HCT116 (cell line): ENCODE measurements around the gene RASGRF2. TPM values are rescaled to one million over a fixed set of nuclear protein-coding genes. Genes with fewer than 3 reads are reported as not detected.

Experiments
- ATAC-seq: fragments of 200-7000 bp; cut with Tn5 transposase; 2 replicates; pipeline ENCODE4 v1.9.1; 2020; ENCODE audit warnings: mild to moderate bottlenecking, moderate library complexity
- BruUV-seq: library from RNA; stranded (reverse); fragments of 400-500 nt; replicated peaks from 2 replicates; lab custom pipeline; 2021; lab: Mats Ljungman, UMichigan
- CTCF ChIA-PET: fragments of 300-600 bp; sonication (Branson Sonifier 250); formaldehyde crosslinking; loops from one replicate; lab custom pipeline; 2021; ENCODE audit warnings: antibody characterized with exemption; lab: Charles Lee
- POLR2A ChIA-PET: fragments of 300-600, 350-600 bp; sonication (Branson Sonifier 250); formaldehyde crosslinking; loops from one replicate; lab custom pipeline; 2021; ENCODE audit warnings: antibody characterized with exemption; lab: Charles Lee
- RAD21 ChIA-PET, 2 experiments: fragments of 300-600 bp; sonication (Branson Sonifier 250); formaldehyde crosslinking; loops; one replicate each; lab custom pipeline; 2023; ENCODE audit warnings: low total read pairs in 2 of 2; ENCODE audit not compliant: uncharacterized antibody in 2 of 2, unreplicated experiment in 2 of 2, low non-redundant PET in 1 of 2; lab: Charles Lee
- DNase-seq: peaks from one replicate; pipeline ENCODE4 v3.0.0-alpha.2; 2010; ENCODE audit warnings: low read depth, low spot score
- H2AFZ ChIP-seq: fragments of 200-600 bp; shearing (Covaris generic), sonication (generic); 2 replicates; pipeline ENCODE4 v1.6.1; 2017; ENCODE audit warnings: low read depth, mixed run types, mixed read lengths, antibody characterized with exemption, low read length; ENCODE audit not compliant: poor library complexity, severe bottlenecking
- H3K27ac ChIP-seq: 2 replicates; pipeline ENCODE4 v1.5.1; 2012; ENCODE audit warnings: low read depth, low read length
- H3K27me3 ChIP-seq: fragments of 200-600 bp; sonication (generic); 2 replicates; pipeline ENCODE4 v1.6.1; 2016; ENCODE audit warnings: mixed run types, low read length, mixed read lengths; ENCODE audit not compliant: insufficient read depth
- H3K36me3 ChIP-seq, 2 experiments: fragments of 200-500 bp in 1 of 2; fragments of 200-600 bp in 1 of 2; sonication (Bioruptor generic) in 1 of 2; sonication (generic) in 1 of 2; 2 replicates each; pipeline versions ENCODE4 v1.5.1 to v1.6.1; 2014 to 2016; ENCODE audit warnings: low read length in 2 of 2, inconsistent platforms in 1 of 2, mixed read lengths in 1 of 2, mixed run types in 1 of 2; ENCODE audit not compliant: insufficient read depth in 2 of 2, control insufficient read depth in 1 of 2
- H3K4me1 ChIP-seq, 2 experiments: fragments of 200-600 bp in 1 of 2; sonication (generic) in 1 of 2; 2 replicates each; pipeline versions ENCODE4 v1.5.1 to v1.6.1; 2012 to 2017; ENCODE audit warnings: low read length in 2 of 2, inconsistent platforms in 1 of 2, mild to moderate bottlenecking in 1 of 2, mixed read lengths in 1 of 2, mixed run types in 1 of 2, moderate library complexity in 1 of 2; ENCODE audit not compliant: insufficient read depth in 2 of 2, control insufficient read depth in 1 of 2
- H3K4me2 ChIP-seq: fragments of 200-600 bp; sonication (generic); 2 replicates; pipeline ENCODE4 v1.6.1; 2017; ENCODE audit warnings: mixed run types, low read length, mixed read lengths
- H3K4me3 ChIP-seq, 2 experiments: fragments of 200-600 bp in 1 of 2; sonication (generic) in 1 of 2; replicated peaks in 1 of 2; 2 replicates each; pipeline ENCODE4 v1.5.1; 2011 to 2016; ENCODE audit warnings: low read length in 2 of 2, control low read depth in 1 of 2, low read depth in 1 of 2, mild to moderate bottlenecking in 1 of 2, mixed read lengths in 1 of 2, mixed run types in 1 of 2
- H3K79me2 ChIP-seq: fragments of 200-600 bp; sonication (generic); 2 replicates; pipeline ENCODE4 v1.6.1; 2017; ENCODE audit warnings: mild to moderate bottlenecking, mixed run types, low read length, moderate library complexity, mixed read lengths; ENCODE audit not compliant: insufficient read depth
- H3K9ac ChIP-seq: fragments of 200-600 bp; sonication (generic); 2 replicates; pipeline ENCODE4 v1.6.1; 2016; ENCODE audit warnings: low read length, mixed read lengths
- H3K9me2 ChIP-seq: fragments of 200-600 bp; sonication (generic), shearing (Covaris generic); 2 replicates; pipeline ENCODE4 v1.6.1; 2017; ENCODE audit warnings: mixed run types, mild to moderate bottlenecking, moderate library complexity; ENCODE audit not compliant: insufficient read depth
- H3K9me3 ChIP-seq, 2 experiments: fragments of 200-500 bp in 1 of 2; fragments of 200-600 bp in 1 of 2; sonication (Bioruptor generic) in 1 of 2; sonication (generic) in 1 of 2; 2 replicates each; pipeline ENCODE4 v1.6.1; 2014 to 2017; ENCODE audit warnings: low read length in 2 of 2, mixed read lengths in 2 of 2, inconsistent platforms in 1 of 2, low read depth in 1 of 2, mild to moderate bottlenecking in 1 of 2, mixed run types in 1 of 2, moderate library complexity in 1 of 2; ENCODE audit not compliant: control insufficient read depth in 1 of 2, insufficient read depth in 1 of 2
- H4K20me1 ChIP-seq: fragments of 200-600 bp; sonication (generic), shearing (Covaris generic); 2 replicates; pipeline ENCODE4 v1.6.1; 2017; ENCODE audit warnings: mixed run types, mild to moderate bottlenecking, moderate library complexity; ENCODE audit not compliant: insufficient read depth
- CBX3 ChIP-seq: IDR thresholded peaks from 2 replicates; pipeline ENCODE4 v1.6.1; 2012; ENCODE audit warnings: low read depth
- CEBPB ChIP-seq: IDR thresholded peaks from 2 replicates; pipeline ENCODE4 v1.6.1; 2012; ENCODE audit warnings: low read depth
- EGR1 ChIP-seq: IDR thresholded peaks from 2 replicates; pipeline ENCODE4 v1.6.1; 2012; ENCODE audit warnings: low read depth
- ELF1 ChIP-seq: IDR thresholded peaks from 2 replicates; pipeline ENCODE4 v1.6.1; 2012; ENCODE audit warnings: low read depth, borderline replicate concordance
- EZH2 ChIP-seq: fragments of 200-600 bp; sonication (generic); IDR thresholded peaks from 2 replicates; pipeline ENCODE4 v1.6.1; 2017; ENCODE audit warnings: antibody characterized with exemption, mixed run types
- EZH2phosphoT487 ChIP-seq: fragments of 200-600 bp; IDR thresholded peaks from 2 replicates; pipeline ENCODE4 v1.6.1; 2018; ENCODE audit warnings: antibody characterized with exemption, borderline replicate concordance
- FOSL1 ChIP-seq: IDR thresholded peaks from 2 replicates; pipeline ENCODE4 v1.6.1; 2012; ENCODE audit warnings: low read depth
- JUND ChIP-seq: IDR thresholded peaks from 2 replicates; pipeline ENCODE4 v1.6.1; 2012
- POLR2A ChIP-seq: IDR thresholded peaks from 2 replicates; pipeline ENCODE4 v1.7.0; 2011; ENCODE audit warnings: borderline replicate concordance; ENCODE audit not compliant: insufficient read depth, insufficient read length; ENCODE audit errors: extremely low read depth
- POLR2AphosphoS5 ChIP-seq: IDR thresholded peaks from 2 replicates; pipeline ENCODE4 v1.6.1; 2011; ENCODE audit warnings: mild to moderate bottlenecking, low read depth, low read length, moderate library complexity
- RAD21 ChIP-seq: IDR thresholded peaks from 2 replicates; pipeline ENCODE4 v1.6.1; 2012; ENCODE audit warnings: low read depth, mild to moderate bottlenecking
- SIN3A ChIP-seq: IDR thresholded peaks from 2 replicates; pipeline ENCODE4 v1.6.1; 2012; ENCODE audit warnings: low read depth
- SP1 ChIP-seq: IDR thresholded peaks from 2 replicates; pipeline ENCODE4 v1.6.1; 2012; ENCODE audit warnings: low read depth
- SRF ChIP-seq: IDR thresholded peaks from 2 replicates; pipeline ENCODE4 v1.6.1; 2012; ENCODE audit warnings: low read depth
- YY1 ChIP-seq: IDR thresholded peaks from 2 replicates; pipeline ENCODE4 v1.6.1; 2011; ENCODE audit warnings: low read length, low read depth, moderate library complexity, mild to moderate bottlenecking; ENCODE audit not compliant: insufficient replicate concordance; ENCODE audit errors: extremely low read depth
- intact Hi-C: fragments of 100-400 bp; cut with micrococcal nuclease; formaldehyde crosslinking; loops from 2 replicates; pipeline ENCODE4 v1.10.0; 2022
- total RNA-seq: library from RNA; stranded (reverse); gene quantifications from one replicate; pipeline ENCODE4 v1.2.1, GENCODE V29; 2021; ENCODE audit not compliant: unreplicated experiment
- TF ChIP-seq, protein P1 (sequence below): IDR thresholded peaks from 2 replicates; pipeline ENCODE4 v1.6.1; 2012
- TF ChIP-seq, protein P2 (sequence below): IDR thresholded peaks from 2 replicates; pipeline ENCODE4 v1.6.1; 2012
- TF ChIP-seq, protein P3 (sequence below), 3 experiments: fragments of 200-600 bp in 1 of 3; sonication (generic) in 1 of 3; IDR thresholded peaks in 2 of 3; conservative IDR thresholded peaks in 1 of 3; 2 replicates each; pipeline ENCODE4 v1.5.1; 2012 to 2017; ENCODE audit warnings: low read depth in 2 of 3, low read length in 2 of 3, antibody characterized with exemption in 1 of 3, borderline replicate concordance in 1 of 3, control low read depth in 1 of 3, mild to moderate bottlenecking in 1 of 3, mixed read lengths in 1 of 3, mixed run types in 1 of 3, moderate library complexity in 1 of 3; ENCODE audit not compliant: insufficient read depth in 1 of 3

RASGRF2 gene
- total RNA-seq, 1 experiment from 2014 or later, result 0.05 TPM

DNA sequence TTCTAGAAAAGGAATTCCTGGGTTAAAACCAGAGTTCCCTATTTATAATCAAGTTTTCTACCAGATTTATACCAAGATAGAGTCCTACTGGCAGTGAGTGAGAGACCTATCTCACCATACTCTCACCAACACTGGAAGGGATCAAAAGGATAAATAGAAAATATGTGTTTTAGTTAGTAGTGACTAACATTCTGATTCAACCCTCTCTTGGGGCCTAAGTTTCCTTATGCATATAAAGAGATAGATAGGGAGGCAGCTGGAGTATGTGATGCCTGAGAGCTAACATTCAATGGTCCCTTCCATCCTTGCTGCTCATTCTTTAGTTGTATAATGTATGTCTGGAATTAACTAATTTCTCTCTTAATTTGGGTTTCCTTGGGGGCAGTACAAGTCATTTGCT, 304.9 kb downstream of the RASGRF2 start:
- ChIA-PET CTCF (no interaction called here), POLR2A (no interaction called here)
- intact Hi-C loops, result no loop called here

DNA sequence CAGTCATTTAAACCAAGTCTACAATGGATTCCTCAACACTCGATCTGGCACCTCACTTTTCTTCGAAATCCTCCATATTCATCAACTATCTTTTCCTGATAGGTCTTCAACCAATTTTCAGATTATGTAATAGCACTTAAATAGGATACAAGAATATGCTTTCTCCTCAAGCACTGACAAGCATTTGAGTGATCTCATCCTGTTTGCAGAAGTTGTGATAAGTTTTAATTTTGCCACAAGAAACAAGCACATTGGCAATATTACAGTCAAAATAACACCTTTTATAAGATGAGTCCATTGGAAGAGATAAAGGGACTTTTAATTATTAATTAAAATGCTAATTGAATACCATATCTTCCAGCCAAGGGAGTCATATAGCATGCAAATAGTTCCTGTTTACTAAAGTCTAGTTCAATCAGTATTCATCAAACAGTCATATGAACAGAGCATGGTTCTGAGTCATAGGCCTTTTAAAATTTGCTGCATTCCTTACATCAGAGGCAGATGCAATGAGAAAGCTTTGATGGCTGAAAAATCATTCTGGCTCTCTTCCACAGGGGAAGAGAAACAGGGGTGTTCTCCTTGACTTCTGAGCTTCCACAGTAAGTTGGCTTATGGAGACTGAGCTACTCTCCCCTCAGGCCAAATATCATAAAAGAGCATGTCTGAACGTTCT, 308.5 kb downstream of the RASGRF2 start:
- H3K27me3 ChIP-seq, result no peaks in the 10 kb centered on the region
- ATAC-seq, result peak; percentile 86
- H3K4me1 ChIP-seq, result peaks cover 24 to 26% of the 10 kb centered on the region in 2 experiments
- no peaks in the 10 kb centered on the region for H3K9me3 ChIP-seq
- BruUV-seq, result no TSS peak
- DNase-seq, result peak; percentile 38
- ChIA-PET POLR2A (no interaction called here), CTCF (no interaction called here), RAD21 (no interaction called here)
- H3K36me3 ChIP-seq, result no peaks in the 10 kb centered on the region
- H4K20me1 ChIP-seq, result no peaks in the 10 kb centered on the region
- no peak overlapping the region for H2AFZ ChIP-seq
- no peak overlapping the region for H3K4me3 ChIP-seq
- H3K9ac ChIP-seq, result no peak overlapping the region
- H3K79me2 ChIP-seq, result peaks cover 42% of the 10 kb centered on the region
- H3K4me2 ChIP-seq, result peak overlapping the region; percentile 57
- H3K27ac ChIP-seq, result peak overlapping the region; percentile 15; the same call in 1 of the 2 replicates
- no peaks in the 10 kb centered on the region for H3K9me2 ChIP-seq
- intact Hi-C loops, result no loop called here
- TF ChIP-seq SRF, result peak; percentile 47; the same call in 1 of the 2 replicates
- peak; percentile 67 for TF ChIP-seq JUND
- peak; percentile 51 for TF ChIP-seq SP1
- TF ChIP-seq, protein P1, sequence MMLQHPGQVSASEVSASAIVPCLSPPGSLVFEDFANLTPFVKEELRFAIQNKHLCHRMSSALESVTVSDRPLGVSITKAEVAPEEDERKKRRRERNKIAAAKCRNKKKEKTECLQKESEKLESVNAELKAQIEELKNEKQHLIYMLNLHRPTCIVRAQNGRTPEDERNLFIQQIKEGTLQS, result no peak
- peak; percentile 53; the same call in 1 of the 2 replicates for TF ChIP-seq CEBPB
- no peak for TF ChIP-seq YY1
- TF ChIP-seq SIN3A, result peak; percentile 58; the same call in 1 of the 2 replicates
- TF ChIP-seq EZH2, result no peak
- TF ChIP-seq EZH2phosphoT487, result no peak
- peak; percentile 59 for TF ChIP-seq FOSL1
- TF ChIP-seq POLR2AphosphoS5, result no peak
- TF ChIP-seq ELF1, result no peak
- TF ChIP-seq, protein P2, sequence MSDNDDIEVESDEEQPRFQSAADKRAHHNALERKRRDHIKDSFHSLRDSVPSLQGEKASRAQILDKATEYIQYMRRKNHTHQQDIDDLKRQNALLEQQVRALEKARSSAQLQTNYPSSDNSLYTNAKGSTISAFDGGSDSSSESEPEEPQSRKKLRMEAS, result peak; percentile 67
- no peak for TF ChIP-seq EGR1
- TF ChIP-seq CBX3, result peak; percentile 59; the same call in 1 of the 2 replicates
- TF ChIP-seq POLR2A, result no peak
- TF ChIP-seq RAD21, result no peak

More for the DNA sequence above, 304.9 kb downstream of the RASGRF2 start:
- ATAC-seq, result no peak
- Histone ChIP-seq H2AFZ (no peak overlapping the region), H3K9ac (no peak overlapping the region), H3K4me3 (no peak overlapping the region), H4K20me1 (no peaks in the 10 kb centered on the region), H3K9me3 (no peaks in the 10 kb centered on the region), H3K79me2 (peaks cover 30% of the 10 kb centered on the region), H3K27me3 (no peaks in the 10 kb centered on the region), H3K4me1 (peaks cover 19 to 21% of the 10 kb centered on the region in 2 experiments), H3K4me2 (no peak overlapping the region), H3K36me3 (no peaks in the 10 kb centered on the region), H3K27ac (no peak overlapping the region), H3K9me2 (no peaks in the 10 kb centered on the region)
- BruUV-seq, result no TSS peak
- RAD21 ChIA-PET, result no interaction called here
- no peak for DNase-seq
- no peak for TF ChIP-seq FOSL1
- TF ChIP-seq CEBPB, result no peak
- TF ChIP-seq, protein P3, sequence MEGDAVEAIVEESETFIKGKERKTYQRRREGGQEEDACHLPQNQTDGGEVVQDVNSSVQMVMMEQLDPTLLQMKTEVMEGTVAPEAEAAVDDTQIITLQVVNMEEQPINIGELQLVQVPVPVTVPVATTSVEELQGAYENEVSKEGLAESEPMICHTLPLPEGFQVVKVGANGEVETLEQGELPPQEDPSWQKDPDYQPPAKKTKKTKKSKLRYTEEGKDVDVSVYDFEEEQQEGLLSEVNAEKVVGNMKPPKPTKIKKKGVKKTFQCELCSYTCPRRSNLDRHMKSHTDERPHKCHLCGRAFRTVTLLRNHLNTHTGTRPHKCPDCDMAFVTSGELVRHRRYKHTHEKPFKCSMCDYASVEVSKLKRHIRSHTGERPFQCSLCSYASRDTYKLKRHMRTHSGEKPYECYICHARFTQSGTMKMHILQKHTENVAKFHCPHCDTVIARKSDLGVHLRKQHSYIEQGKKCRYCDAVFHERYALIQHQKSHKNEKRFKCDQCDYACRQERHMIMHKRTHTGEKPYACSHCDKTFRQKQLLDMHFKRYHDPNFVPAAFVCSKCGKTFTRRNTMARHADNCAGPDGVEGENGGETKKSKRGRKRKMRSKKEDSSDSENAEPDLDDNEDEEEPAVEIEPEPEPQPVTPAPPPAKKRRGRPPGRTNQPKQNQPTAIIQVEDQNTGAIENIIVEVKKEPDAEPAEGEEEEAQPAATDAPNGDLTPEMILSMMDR (IDR thresholded peaks at IDR 0.05 in 2 of 3, conservative IDR thresholded peaks at IDR 0.05 in 1 of 3; ENCODE audit: borderline replicate concordance in 1 of 3, insufficient read depth in 1 of 3, low read depth in 2 of 3, low read length in 2 of 3), result no peak
- TF ChIP-seq EZH2phosphoT487, result no peak
- TF ChIP-seq CBX3, result no peak
